GM21825 (cell line): ENCODE measurements around the gene FASTKD1.
"Not testable (repeated sequence)": the region's sequence is repeated elsewhere in the genome, so short reads cannot be mapped to it uniquely, and the experiment has no call there.

Experiments
- ATAC-seq: cut with Tn5 transposase; IDR thresholded peaks from one replicate; pipeline ENCODE4 v1.9.1; 2021; ENCODE audit warnings: mild to moderate bottlenecking, moderate library complexity; ENCODE audit not compliant: unreplicated experiment

The FASTKD1 gene, protein sequence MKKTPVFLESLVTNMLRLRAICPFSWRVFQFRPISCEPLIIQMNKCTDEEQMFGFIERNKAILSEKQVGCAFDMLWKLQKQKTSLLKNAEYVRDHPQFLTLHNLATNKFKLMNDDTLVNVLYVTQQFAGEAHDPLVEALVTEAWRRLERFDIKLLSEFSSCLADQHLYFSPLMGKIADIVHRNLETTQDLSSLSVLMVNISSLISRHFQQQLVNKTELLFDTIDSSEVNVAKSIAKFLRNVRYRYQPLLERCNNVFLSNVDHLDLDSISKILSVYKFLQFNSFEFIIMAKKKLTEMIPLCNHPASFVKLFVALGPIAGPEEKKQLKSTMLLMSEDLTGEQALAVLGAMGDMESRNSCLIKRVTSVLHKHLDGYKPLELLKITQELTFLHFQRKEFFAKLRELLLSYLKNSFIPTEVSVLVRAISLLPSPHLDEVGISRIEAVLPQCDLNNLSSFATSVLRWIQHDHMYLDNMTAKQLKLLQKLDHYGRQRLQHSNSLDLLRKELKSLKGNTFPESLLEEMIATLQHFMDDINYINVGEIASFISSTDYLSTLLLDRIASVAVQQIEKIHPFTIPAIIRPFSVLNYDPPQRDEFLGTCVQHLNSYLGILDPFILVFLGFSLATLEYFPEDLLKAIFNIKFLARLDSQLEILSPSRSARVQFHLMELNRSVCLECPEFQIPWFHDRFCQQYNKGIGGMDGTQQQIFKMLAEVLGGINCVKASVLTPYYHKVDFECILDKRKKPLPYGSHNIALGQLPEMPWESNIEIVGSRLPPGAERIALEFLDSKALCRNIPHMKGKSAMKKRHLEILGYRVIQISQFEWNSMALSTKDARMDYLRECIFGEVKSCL

DNA sequence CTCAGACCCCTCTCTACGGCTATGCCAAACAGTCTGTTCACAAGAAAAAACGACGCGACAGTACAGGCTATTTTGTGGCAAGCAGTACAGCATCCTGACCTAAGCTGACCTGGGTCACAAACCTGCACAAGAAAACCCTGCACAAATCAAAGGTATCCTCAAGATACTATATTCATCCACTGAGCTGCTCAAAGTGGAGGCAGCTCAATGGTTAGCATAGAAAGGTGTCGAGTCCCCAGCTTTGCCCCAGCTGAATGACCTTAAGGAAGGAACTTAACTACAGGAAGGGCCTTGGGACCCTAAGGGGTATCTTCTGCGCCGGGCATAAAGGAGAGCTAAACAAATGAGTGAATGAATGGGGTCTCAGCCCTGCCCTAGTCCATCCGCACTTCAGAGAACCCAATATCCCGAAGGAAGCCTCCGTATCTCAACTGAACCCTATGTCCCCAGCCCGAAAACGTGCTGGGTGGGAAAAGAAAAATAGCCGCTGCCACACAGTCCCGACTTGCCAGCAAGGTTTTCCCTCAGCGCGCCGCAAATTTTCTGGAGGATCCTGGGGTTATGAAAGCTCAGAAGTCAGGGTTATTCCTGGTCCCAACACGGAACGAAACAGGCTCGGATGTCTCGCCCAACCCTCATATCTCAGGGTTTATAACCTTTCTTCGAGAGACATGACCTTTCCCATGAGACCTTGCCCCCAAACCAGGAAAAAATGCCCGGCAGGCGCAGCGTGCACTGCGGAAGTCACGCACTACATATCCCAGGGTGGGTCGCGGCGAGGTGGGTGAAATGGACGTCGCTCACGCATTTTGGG is at the start of gene FASTKD1:
Gene FASTKD1, minus strand, starts transcription at position 706 of the 814 bp plus-strand sequence. CDS start 1,836 bp downstream, outside the sequence.
- ATAC-seq, result peak; percentile 98

DNA sequence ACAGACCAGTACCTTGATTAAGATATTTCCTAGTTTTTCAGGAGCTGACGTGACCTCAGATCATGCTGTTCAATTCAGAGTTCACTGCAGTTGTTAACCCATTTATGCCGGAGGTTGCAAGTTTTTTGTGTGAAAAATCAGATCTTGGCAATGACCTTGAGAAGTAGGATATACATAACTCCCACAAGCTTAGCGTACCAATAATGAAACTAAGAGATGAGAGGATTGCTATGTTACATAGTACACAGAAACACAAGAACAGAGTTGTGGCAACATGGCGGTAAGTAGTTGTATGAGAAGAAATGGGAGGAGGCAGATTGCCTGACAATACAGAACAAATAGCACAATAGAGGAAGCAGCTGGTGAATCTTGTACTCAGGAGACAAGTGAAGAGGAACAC is 49.6 kb upstream of the FASTKD1 start:
- no peak for ATAC-seq

GRCh38 chr2:169620509-169620908 is 46.8 kb upstream of the FASTKD1 start:
- no peak for ATAC-seq

- no peak for ATAC-seq
These were observed 46.3 kb upstream of the FASTKD1 start for GRCh38 chr2:169619946-169620345.

DNA sequence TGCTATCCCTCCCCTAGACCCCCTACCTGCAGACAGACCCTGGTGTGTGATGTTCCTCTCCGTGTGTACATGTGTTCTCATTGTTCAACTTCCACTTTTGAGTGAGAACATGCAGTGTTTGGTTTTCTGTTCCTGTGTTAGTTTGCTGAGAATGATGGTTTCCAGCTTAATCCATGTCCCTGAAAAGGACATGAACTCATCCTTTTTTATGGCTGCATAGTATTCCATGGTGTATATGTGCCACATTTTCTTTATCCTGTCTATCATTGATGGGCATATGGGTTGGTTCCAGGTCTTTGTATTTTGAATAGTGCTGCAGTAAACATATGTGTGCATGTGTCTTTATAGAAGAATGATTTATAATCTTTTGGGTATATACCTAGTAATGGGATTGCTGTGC is 42.3 kb upstream of the FASTKD1 start:
- not testable (repeated sequence) for ATAC-seq

DNA sequence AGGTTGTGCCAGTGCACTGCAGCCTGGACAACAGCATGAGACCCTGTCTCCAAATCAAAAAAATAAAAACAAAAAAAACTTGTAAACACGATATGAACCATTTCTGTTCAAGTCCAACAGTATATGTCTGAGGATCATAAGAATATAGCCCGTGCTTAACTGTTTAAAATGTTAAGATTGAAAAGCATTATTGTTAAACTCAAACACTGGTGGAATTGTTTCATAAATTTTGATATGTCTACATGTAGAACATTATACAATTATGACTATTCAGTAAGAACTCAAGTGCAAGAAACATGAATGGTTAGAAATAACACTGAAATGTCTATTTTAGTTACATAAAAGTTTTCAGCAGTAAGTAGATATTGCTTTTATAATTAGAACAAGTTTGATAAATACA is 40.2 kb upstream of the FASTKD1 start:
- no peak for ATAC-seq

DNA sequence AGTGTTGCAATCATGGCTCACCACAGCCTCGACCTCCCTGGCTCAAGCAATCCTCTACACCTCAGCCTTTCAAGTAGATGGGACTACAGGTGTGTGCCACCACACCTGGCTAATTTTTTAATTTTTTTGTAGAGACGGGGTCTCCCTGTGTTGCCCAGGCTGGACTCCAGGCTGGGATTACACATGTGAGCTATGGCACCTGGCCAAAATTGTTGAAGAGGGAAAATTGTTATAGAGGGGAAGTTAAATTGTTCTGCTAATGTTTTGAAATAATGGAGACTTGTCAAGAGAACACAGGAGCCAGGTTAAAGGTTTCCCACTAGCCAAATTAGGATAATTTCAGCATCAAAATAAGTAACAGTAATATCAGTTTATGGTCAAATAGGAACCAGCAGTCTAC is 35.6 kb upstream of the FASTKD1 start:
- ATAC-seq, result no peak

DNA sequence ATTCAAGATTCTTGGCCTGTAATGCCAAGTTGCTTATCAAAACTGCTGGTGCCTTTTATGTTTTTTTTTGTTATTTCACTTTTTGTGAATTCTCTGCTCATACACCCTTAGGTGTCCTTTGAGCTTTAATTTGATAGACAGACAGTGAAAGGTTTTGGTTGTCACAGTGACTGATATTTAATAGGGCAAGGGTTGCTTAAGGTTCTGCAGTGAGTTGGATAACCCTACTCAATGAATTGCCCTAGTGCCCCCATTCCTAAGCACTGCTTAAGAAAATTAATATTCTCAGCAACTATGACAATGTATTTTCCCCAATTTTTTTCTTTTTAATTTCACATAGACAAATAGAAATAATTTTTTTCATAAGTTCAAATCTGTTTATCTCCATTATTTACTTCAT is 25.9 kb upstream of the FASTKD1 start:
- ATAC-seq, result no peak

DNA sequence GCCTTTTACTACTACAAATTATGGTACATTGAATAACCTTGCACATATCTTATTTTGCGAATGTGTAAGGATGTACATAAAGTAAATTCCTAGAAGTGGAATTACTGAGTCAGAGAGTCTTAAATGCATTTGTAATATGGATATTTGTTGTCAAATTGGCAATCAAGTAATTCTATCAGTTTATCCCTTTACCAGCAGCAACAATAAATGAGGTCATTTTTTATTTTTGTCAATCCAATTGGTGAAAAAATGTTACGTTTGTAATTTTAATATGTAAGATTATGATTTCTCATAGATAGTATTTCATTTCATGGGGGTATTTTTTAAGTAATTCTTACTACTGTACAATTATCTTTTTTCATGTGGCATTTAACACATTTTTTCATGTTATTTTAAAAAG is 25.3 kb upstream of the FASTKD1 start:
- no peak for ATAC-seq

- not testable (repeated sequence) for ATAC-seq
These were observed 22.9 kb upstream of the FASTKD1 start for GRCh38 chr2:169596546-169596945.

DNA sequence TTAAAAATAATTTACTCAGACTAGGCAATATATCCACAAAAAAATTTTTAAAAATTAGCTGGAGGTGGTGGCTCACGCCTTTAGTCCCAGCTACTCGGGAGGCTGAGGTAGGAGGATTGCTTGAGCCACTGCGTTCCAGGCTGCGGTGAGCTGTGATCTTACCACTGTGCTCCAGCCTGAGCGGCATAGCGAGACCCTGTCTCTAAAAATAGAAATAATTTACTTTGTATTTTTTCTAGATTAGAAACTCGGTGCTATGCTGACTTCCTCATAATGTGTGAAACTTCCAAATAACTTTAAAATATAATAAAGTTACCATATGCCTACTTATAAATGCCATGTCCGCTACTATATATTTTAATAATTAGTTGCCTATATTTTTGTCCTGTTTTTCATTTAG is 17.1 kb upstream of the FASTKD1 start:
- ATAC-seq, result no peak

GRCh38 chr2:169585673-169586072 is 12.0 kb upstream of the FASTKD1 start:
- no peak for ATAC-seq

DNA sequence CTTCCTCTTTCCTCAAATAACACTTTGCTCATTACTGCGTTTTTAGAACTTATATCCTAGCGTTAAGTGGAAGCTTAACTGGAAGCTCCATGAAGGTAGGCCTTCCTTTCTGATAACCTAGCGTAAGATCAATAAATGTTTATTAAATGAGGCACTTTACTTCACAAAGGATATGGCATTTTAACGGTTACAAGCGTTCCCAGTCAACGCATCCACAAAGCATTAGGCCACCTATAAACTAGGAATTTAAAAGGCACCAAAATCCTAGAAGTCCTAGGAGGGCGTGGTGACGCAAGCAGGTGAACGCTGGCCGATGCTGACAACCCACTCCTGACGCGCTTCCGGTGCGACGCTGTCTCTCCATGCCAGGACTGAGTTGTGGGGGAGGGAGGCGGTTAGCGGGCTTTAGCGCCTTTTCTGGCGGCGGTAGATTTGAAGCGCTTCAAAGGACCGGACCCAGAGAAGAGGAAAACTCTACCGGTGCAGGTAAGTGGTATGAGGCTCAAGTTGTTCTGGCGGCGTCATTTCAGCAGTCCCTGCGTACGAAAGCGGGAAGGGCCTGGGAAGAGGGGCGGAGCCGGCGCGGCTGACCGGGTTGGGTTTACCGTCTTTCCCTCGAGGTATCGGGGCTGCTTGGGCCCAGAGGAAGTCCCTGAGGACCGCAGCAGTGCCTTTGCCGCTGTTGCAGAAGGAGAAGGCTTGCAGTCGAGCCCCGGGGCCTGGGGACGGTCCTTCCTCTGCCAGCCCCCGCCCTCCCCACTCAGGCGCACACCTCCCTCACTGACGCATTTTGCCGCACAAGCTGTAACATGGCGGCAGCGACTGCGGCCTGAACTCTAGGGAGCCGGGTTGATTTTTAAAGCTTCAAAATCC is 10.6 kb upstream of the FASTKD1 start, which contains the start of gene PPIG:
Gene PPIG, plus strand, starts transcription at position 347 of the 873 bp plus-strand sequence. CDS start 19,691 bp downstream, outside the sequence.
- ATAC-seq, result peak; percentile 89

DNA sequence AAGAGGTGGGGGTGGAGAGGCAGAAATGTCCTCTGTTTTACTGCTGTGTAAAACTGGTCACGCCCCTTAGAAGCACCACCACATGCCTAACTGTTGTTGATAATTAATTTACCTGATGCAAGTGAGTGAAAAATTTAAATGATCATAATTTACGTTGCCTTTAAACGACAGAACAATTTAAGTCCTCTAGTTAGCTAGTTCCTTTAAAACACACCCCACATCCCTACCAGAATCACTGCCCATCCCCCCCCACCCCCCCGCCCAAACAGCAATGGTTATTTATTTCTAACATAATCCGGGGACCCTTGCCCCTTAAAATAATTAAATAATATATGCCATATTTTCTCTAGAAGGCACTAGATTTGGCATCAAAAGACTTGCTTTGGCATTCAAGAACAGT is 9.9 kb upstream of the FASTKD1 start:
- ATAC-seq, result no peak

DNA sequence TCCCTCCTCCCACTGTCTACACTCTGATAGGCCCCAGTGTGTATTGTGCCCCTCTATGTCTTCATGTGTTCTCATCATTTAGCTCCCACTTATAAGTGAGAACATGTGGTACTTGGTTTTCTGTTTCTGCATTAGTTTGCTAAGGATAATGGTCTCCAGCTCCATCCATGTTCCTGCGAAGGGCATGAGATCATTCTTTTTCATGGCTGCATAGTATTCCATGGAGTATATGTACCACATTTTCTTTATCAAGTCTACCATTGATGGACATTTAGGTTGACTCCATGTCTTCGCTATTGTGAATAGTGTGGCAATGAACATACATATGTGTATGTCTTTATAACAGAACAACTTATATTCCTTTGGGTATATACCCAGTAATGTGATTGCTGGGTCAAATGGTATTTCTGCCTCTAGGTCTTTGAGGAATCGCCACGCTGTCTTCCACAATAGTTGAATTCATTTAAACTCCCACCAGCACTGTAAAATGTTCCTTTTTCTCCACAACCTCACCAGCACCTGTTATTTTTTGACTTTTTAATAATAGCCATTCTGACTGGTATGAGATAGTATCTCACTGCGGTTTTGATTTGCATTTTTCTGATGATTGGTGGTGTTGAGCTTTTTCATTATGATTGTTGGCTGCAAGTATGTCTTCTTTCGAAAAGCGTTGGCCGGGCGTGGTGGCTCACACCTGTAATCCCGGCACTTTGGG is 9.0 kb upstream of the FASTKD1 start:
- not testable (repeated sequence) for ATAC-seq

DNA sequence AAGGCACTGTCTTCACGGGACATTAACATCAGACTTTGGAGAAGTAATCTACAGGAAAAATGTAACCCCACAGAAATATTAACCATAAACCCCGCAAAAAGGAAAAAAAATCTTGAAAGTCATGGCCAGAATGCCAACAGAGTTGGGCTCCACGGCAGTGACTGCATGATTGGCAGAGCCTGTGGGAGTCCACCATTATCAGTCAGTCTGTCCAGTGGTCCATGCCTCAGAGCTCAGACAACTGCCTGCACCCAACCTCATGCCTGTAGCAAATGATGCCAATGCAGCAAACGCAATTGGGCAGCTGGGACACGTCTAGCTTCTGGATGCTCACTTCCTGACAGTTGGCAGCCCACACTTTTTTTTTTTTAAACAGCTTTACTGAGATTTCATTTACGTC is 5.4 kb upstream of the FASTKD1 start:
- no peak for ATAC-seq

DNA sequence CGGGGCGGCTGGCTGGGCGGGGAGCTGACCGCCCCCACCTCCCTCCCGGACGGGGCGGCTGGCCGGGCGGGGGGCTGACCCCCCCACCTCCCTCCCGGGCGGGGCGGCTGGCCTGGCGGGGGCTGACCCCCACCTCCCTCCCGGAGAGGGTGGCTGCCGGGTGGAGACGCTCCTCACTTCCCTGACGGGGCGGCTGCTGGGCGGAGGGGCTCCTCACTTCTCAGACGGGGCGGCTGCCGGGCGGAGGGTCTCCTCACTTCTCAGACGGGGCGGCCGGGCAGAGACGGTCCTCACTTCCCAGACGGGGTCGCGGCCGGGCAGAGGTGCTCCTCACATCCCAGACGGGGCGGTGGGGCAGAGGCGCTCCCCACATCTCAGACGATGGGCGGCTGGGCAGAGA is 1.6 kb upstream of the FASTKD1 start:
- ATAC-seq, result not testable (repeated sequence)

- ATAC-seq, result not testable (repeated sequence)
These were observed 874 bp upstream of the FASTKD1 start for GRCh38 chr2:169574539-169574938.

DNA sequence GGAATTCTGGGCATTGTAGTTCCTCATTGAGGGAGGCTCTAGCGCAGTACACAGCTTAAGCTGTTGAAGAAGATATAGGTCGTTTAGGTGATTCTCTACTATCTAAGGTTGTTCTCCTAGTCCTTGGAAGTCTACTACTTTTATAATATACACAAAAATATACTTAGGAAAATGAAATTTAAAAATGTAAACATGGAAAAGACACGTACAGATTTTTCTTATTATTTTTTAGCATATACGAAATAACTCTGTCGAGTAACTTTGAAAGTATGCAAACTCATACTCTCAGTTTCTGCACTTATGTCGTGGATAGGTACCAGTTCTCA is 272 bp upstream of the FASTKD1 start:
- ATAC-seq, result no peak

GRCh38 chr2:169572821-169573159 is 875 bp downstream of the FASTKD1 start:
- ATAC-seq, result no peak
